WTC11 (cell line): Measurements from ENCODE around the gene ZBTB25. TPM values are rescaled to one million over a fixed set of nuclear protein-coding genes. Genes with fewer than 3 reads are reported as not detected.

ENCODE experiments used
- ATAC-seq: fragments of 200-7000 bp; cut with Tn5 transposase; 2 replicates; pipeline ENCODE4 v1.10.0; 2021; ENCODE audit warnings: mild to moderate bottlenecking, moderate library complexity
- CTCF ChIA-PET: fragments of 300-600 bp; sonication (Branson Sonifier 250); formaldehyde crosslinking; loops from one replicate; lab custom pipeline; 2021; ENCODE audit warnings: antibody characterized with exemption; lab: Charles Lee
- POLR2A ChIA-PET: fragments of 350-600 bp; sonication (Branson Sonifier 250); formaldehyde crosslinking; loops from one replicate; lab custom pipeline; 2021; ENCODE audit warnings: antibody characterized with exemption; lab: Charles Lee
- DNase-seq: peaks from one replicate; pipeline ENCODE4 v3.0.0; 2021; ENCODE audit warnings: low spot score
- H3K27ac Mint-ChIP-seq: 2 replicates; pipeline ENCODE4 v1.8.0; 2021; ENCODE audit warnings: mixed read lengths
- H3K27me3 Mint-ChIP-seq: 2 replicates; pipeline ENCODE4 v1.8.0; 2021; ENCODE audit warnings: low read depth, mild to moderate bottlenecking, moderate library complexity, mixed read lengths
- H3K36me3 Mint-ChIP-seq: 2 replicates; pipeline ENCODE4 v1.8.0; 2021; ENCODE audit warnings: mixed read lengths
- H3K4me1 Mint-ChIP-seq: 2 replicates; pipeline ENCODE4 v1.8.0; 2022; ENCODE audit warnings: mixed read lengths
- H3K4me3 Mint-ChIP-seq: 2 replicates; pipeline ENCODE4 v1.8.0; 2021; ENCODE audit warnings: mild to moderate bottlenecking, moderate library complexity, mixed read lengths
- H3K9me3 Mint-ChIP-seq: 2 replicates; pipeline ENCODE4 v1.8.0; 2021; ENCODE audit warnings: mixed read lengths
- CREM ChIP-seq: sonication (generic); formaldehyde crosslinking; IDR thresholded peaks from 2 replicates; pipeline ENCODE4 v1.8.1; 2022; ENCODE audit warnings: mild to moderate bottlenecking, missing genetic modification reagents, moderate library complexity
- ELF4 ChIP-seq: sonication (generic); formaldehyde crosslinking; IDR thresholded peaks from 2 replicates; pipeline ENCODE4 v1.8.1; 2022; ENCODE audit warnings: low read depth, mild to moderate bottlenecking, moderate library complexity, missing genetic modification reagents
- EMX1 ChIP-seq: fragments of 250-450 bp; sonication (Bioruptor Pico); IDR thresholded peaks from 2 replicates; pipeline ENCODE4 v1.8.0; 2021; ENCODE audit warnings: mild to moderate bottlenecking
- FOXJ3 ChIP-seq: sonication (generic); formaldehyde crosslinking; IDR thresholded peaks from 2 replicates; pipeline ENCODE4 v1.9.0; 2021; ENCODE audit warnings: missing genetic modification reagents, mild to moderate bottlenecking, borderline replicate concordance
- FOXP1 ChIP-seq: sonication (generic); formaldehyde crosslinking; IDR thresholded peaks from 2 replicates; pipeline ENCODE4 v1.8.0; 2022; ENCODE audit warnings: missing genetic modification reagents, mild to moderate bottlenecking, moderate library complexity, borderline replicate concordance
- JAZF1 ChIP-seq: fragments of 250-450 bp; sonication (Bioruptor Pico); IDR thresholded peaks from 2 replicates; pipeline ENCODE4 v1.9.0; 2021; ENCODE audit warnings: moderate library complexity, mild to moderate bottlenecking, inconsistent platforms
- NR2C2 ChIP-seq: sonication (generic); formaldehyde crosslinking; IDR thresholded peaks from 2 replicates; pipeline ENCODE4 v1.8.0; 2022; ENCODE audit warnings: mild to moderate bottlenecking, missing genetic modification reagents
- RELA ChIP-seq: sonication (generic); formaldehyde crosslinking; IDR thresholded peaks from 2 replicates; pipeline ENCODE4 v1.8.1; 2022; ENCODE audit warnings: missing genetic modification reagents, mild to moderate bottlenecking, borderline replicate concordance
- ZBTB21 ChIP-seq: sonication (generic); formaldehyde crosslinking; IDR thresholded peaks from 2 replicates; pipeline ENCODE4 v1.8.1; 2023; ENCODE audit warnings: mild to moderate bottlenecking, missing genetic modification reagents, borderline replicate concordance
- ZMAT4 ChIP-seq: fragments of 250-450 bp; sonication (Bioruptor Pico); IDR thresholded peaks from 2 replicates; pipeline ENCODE4 v1.9.0; 2021; ENCODE audit warnings: mild to moderate bottlenecking
- ZNF423 ChIP-seq: fragments of 250-450 bp; sonication (Bioruptor Pico); IDR thresholded peaks from 2 replicates; pipeline ENCODE4 v2.1.2; 2022; ENCODE audit warnings: mild to moderate bottlenecking, moderate library complexity
- total RNA-seq: library from RNA; stranded (reverse); gene quantifications from 3 replicates; pipeline ENCODE4 v1.2.3, GENCODE V29; 2021
- TF ChIP-seq, protein P1 (sequence below): fragments of 250-450 bp; sonication (Bioruptor Pico); conservative IDR thresholded peaks from 2 replicates; pipeline ENCODE4 v1.9.0; 2021; ENCODE audit warnings: mild to moderate bottlenecking
- TF ChIP-seq, protein P2 (sequence below): sonication (generic); formaldehyde crosslinking; IDR thresholded peaks from 2 replicates; pipeline ENCODE4 v1.8.0; 2023; ENCODE audit warnings: missing genetic modification reagents
- TF ChIP-seq, protein P3 (sequence below): sonication (generic); formaldehyde crosslinking; IDR thresholded peaks from 2 replicates; pipeline ENCODE4 v1.8.1; 2023; ENCODE audit warnings: mild to moderate bottlenecking, missing genetic modification reagents
- TF ChIP-seq, protein P4 (sequence below): fragments of 200-600 bp; IDR thresholded peaks from 2 replicates; pipeline ENCODE4 v1.8.0; 2022; ENCODE audit warnings: antibody characterized with exemption
- TF ChIP-seq, protein P5 (sequence below): sonication (generic); formaldehyde crosslinking; IDR thresholded peaks from 2 replicates; pipeline ENCODE4 v1.8.1; 2023; ENCODE audit warnings: mild to moderate bottlenecking, missing genetic modification reagents, borderline replicate concordance
- TF ChIP-seq, protein P6 (sequence below): sonication (generic); formaldehyde crosslinking; IDR thresholded peaks from 2 replicates; pipeline ENCODE4 v1.8.1; 2023; ENCODE audit warnings: mild to moderate bottlenecking, moderate library complexity, missing genetic modification reagents
- TF ChIP-seq, protein P7 (sequence below): sonication (generic); formaldehyde crosslinking; IDR thresholded peaks from 2 replicates; pipeline ENCODE4 v1.8.1; 2022; ENCODE audit warnings: low read depth, mild to moderate bottlenecking, moderate library complexity, missing genetic modification reagents, borderline replicate concordance

The ZBTB25 gene
- total RNA-seq, 1 experiment from 2014 or later, result 11.9 TPM

GRCh38 chr14:64463195-64463594, 40.4 kb downstream of the ZBTB25 start:
- H3K36me3 Mint-ChIP-seq, result peaks cover 22% of the 10 kb centered on the region
- ChIA-PET POLR2A (interaction anchor here (0.7 to 3.1 kb wide), 2 partner anchors 8 to 42 kb away, joined by 4 to 8 read pairs; partner anchors contain the start of gene ZBTB1), CTCF (interaction anchor here (0.7 to 2.5 kb wide), 2 partner anchors 33 to 71 kb away, joined by 3 to 13 read pairs; no protein-coding TSS in a partner anchor)
- H3K27ac Mint-ChIP-seq, result no peak overlapping the region
- H3K4me1 Mint-ChIP-seq, result peaks cover 12% of the 10 kb centered on the region
- H3K9me3 Mint-ChIP-seq, result no peaks in the 10 kb centered on the region
- DNase-seq, result no peak
- no peak overlapping the region for H3K4me3 Mint-ChIP-seq
- TF ChIP-seq FOXP1 (no peak), FOXJ3 (CRISPR knock-in tag) (no peak), ZNF423 (CRISPR knock-in tag) (no peak), JAZF1 (CRISPR knock-in tag) (no peak), CREM (no peak), ZMAT4 (CRISPR knock-in tag) (no peak), NR2C2 (CRISPR knock-in tag) (no peak), ZBTB21 (CRISPR knock-in tag) (no peak), RELA (CRISPR knock-in tag) (no peak), ELF4 (CRISPR knock-in tag) (no peak), EMX1 (CRISPR knock-in tag) (no peak)
- TF ChIP-seq, protein P1, sequence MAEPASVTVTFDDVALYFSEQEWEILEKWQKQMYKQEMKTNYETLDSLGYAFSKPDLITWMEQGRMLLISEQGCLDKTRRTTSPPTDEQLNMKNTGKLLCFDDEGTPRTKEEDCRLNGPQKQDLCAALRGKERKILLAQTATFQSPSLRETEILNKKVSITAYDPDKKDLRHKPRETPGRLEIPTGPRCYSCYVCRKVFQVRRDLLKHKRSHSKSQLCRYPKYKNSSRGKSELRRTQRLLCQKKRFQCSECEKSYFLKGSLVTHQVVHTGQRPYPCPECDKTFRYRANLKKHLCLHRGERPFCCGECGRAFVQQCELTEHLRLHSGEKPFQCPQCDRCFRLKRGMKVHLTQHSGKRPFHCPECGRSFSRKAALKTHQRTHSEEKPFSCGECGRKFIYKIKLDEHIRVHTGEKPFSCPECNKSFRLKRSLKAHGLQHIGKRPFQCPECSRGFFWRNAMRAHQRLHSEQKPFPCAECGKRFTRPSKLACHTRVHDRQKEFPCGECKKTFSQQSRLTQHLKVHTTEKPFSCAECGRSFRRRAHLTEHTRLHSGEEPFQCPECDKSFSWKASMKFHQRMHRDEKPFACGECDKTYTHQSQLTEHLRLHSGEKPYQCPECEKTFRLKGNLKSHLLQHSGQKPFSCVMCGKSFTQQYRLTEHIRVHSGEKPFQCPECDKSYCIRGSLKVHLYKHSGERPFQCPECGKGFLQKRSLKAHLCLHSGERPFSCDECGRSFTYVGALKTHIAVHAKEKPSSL, result no peak
- TF ChIP-seq, protein P2, sequence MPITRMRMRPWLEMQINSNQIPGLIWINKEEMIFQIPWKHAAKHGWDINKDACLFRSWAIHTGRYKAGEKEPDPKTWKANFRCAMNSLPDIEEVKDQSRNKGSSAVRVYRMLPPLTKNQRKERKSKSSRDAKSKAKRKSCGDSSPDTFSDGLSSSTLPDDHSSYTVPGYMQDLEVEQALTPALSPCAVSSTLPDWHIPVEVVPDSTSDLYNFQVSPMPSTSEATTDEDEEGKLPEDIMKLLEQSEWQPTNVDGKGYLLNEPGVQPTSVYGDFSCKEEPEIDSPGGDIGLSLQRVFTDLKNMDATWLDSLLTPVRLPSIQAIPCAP, result no peak
- TF ChIP-seq, protein P3, sequence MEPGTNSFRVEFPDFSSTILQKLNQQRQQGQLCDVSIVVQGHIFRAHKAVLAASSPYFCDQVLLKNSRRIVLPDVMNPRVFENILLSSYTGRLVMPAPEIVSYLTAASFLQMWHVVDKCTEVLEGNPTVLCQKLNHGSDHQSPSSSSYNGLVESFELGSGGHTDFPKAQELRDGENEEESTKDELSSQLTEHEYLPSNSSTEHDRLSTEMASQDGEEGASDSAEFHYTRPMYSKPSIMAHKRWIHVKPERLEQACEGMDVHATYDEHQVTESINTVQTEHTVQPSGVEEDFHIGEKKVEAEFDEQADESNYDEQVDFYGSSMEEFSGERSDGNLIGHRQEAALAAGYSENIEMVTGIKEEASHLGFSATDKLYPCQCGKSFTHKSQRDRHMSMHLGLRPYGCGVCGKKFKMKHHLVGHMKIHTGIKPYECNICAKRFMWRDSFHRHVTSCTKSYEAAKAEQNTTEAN (CRISPR knock-in tag), result no peak
- TF ChIP-seq, protein P4, sequence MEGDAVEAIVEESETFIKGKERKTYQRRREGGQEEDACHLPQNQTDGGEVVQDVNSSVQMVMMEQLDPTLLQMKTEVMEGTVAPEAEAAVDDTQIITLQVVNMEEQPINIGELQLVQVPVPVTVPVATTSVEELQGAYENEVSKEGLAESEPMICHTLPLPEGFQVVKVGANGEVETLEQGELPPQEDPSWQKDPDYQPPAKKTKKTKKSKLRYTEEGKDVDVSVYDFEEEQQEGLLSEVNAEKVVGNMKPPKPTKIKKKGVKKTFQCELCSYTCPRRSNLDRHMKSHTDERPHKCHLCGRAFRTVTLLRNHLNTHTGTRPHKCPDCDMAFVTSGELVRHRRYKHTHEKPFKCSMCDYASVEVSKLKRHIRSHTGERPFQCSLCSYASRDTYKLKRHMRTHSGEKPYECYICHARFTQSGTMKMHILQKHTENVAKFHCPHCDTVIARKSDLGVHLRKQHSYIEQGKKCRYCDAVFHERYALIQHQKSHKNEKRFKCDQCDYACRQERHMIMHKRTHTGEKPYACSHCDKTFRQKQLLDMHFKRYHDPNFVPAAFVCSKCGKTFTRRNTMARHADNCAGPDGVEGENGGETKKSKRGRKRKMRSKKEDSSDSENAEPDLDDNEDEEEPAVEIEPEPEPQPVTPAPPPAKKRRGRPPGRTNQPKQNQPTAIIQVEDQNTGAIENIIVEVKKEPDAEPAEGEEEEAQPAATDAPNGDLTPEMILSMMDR, result no peak
- TF ChIP-seq, protein P5, sequence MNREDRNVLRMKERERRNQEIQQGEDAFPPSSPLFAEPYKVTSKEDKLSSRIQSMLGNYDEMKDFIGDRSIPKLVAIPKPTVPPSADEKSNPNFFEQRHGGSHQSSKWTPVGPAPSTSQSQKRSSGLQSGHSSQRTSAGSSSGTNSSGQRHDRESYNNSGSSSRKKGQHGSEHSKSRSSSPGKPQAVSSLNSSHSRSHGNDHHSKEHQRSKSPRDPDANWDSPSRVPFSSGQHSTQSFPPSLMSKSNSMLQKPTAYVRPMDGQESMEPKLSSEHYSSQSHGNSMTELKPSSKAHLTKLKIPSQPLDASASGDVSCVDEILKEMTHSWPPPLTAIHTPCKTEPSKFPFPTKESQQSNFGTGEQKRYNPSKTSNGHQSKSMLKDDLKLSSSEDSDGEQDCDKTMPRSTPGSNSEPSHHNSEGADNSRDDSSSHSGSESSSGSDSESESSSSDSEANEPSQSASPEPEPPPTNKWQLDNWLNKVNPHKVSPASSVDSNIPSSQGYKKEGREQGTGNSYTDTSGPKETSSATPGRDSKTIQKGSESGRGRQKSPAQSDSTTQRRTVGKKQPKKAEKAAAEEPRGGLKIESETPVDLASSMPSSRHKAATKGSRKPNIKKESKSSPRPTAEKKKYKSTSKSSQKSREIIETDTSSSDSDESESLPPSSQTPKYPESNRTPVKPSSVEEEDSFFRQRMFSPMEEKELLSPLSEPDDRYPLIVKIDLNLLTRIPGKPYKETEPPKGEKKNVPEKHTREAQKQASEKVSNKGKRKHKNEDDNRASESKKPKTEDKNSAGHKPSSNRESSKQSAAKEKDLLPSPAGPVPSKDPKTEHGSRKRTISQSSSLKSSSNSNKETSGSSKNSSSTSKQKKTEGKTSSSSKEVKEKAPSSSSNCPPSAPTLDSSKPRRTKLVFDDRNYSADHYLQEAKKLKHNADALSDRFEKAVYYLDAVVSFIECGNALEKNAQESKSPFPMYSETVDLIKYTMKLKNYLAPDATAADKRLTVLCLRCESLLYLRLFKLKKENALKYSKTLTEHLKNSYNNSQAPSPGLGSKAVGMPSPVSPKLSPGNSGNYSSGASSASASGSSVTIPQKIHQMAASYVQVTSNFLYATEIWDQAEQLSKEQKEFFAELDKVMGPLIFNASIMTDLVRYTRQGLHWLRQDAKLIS (CRISPR knock-in tag), result no peak
- TF ChIP-seq, protein P6, sequence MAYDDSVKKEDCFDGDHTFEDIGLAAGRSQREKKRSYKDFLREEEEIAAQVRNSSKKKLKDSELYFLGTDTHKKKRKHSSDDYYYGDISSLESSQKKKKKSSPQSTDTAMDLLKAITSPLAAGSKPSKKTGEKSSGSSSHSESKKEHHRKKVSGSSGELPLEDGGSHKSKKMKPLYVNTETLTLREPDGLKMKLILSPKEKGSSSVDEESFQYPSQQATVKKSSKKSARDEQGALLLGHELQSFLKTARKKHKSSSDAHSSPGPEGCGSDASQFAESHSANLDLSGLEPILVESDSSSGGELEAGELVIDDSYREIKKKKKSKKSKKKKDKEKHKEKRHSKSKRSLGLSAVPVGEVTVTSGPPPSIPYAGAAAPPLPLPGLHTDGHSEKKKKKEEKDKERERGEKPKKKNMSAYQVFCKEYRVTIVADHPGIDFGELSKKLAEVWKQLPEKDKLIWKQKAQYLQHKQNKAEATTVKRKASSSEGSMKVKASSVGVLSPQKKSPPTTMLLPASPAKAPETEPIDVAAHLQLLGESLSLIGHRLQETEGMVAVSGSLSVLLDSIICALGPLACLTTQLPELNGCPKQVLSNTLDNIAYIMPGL, result no peak
- TF ChIP-seq, protein P7, sequence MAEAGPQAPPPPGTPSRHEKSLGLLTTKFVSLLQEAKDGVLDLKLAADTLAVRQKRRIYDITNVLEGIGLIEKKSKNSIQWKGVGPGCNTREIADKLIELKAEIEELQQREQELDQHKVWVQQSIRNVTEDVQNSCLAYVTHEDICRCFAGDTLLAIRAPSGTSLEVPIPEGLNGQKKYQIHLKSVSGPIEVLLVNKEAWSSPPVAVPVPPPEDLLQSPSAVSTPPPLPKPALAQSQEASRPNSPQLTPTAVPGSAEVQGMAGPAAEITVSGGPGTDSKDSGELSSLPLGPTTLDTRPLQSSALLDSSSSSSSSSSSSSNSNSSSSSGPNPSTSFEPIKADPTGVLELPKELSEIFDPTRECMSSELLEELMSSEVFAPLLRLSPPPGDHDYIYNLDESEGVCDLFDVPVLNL, result no peak
- TF ChIP-seq, all 79 proteins: peak for 0
- ATAC-seq, result no peak
- peaks cover 3% of the 10 kb centered on the region for H3K27me3 Mint-ChIP-seq
